ENCODE measurements around the gene ARID3C.
A peak's percentile ranks its signal among the peaks of the same experiment; 100 is the strongest.

ARID3C gene

GRCh38 chr9:34665067-34665380 lies 36.2 kb upstream of the ARID3C start:
- Histone ChIP-seq H3K9ac (ENCODE audit: low read length) (peak overlapping the region; percentile 89), H3K14ac (ENCODE audit: low read length in 2 of 2) (peak overlapping the region in 1 of 2 experiments; percentile 55), H2AFZ (ENCODE audit: low read depth, low read length) (peak overlapping the region; percentile 46), H2BK120ac (ENCODE audit: low read depth, low read length) (no peak overlapping the region), H3K9me3 (ENCODE audit: control insufficient read depth, low read length) (no peaks in the 10 kb centered on the region), H4K91ac (ENCODE audit: low read length) (peak overlapping the region; percentile 14), H3K79me1 (replicated peaks; ENCODE audit: low read length, poor library complexity, severe bottlenecking) (peaks cover 22% of the 10 kb centered on the region), H3K27ac (ENCODE audit: low read length, poor library complexity, severe bottlenecking) (peak overlapping the region; percentile 36), H2BK5ac (ENCODE audit: low read depth, low read length, poor library complexity, severe bottlenecking) (no peak overlapping the region), H3K23ac (ENCODE audit: low read length in 2 of 2) (no peak overlapping the region), H2BK15ac (ENCODE audit: low read depth, poor library complexity, severe bottlenecking) (no peak overlapping the region), H3K4ac (ENCODE audit: low read depth in 1 of 2, low read length in 2 of 2) (peak overlapping the region; percentile 42 to 68), H3K36me3 (ENCODE audit: control insufficient read depth in 1 of 2, insufficient read depth in 2 of 2, low read depth in 1 of 2, low read length in 2 of 2) (peaks cover 18 to 44% of the 10 kb centered on the region in 2 experiments), H3K18ac (ENCODE audit: low read depth in 1 of 2, low read length in 2 of 2) (peak overlapping the region in 1 of 2 experiments; percentile 90), H4K8ac (ENCODE audit: low read length) (peak overlapping the region; percentile 59), H3K4me2 (ENCODE audit: low read length, poor library complexity, severe bottlenecking) (peak overlapping the region; percentile 71), H3K4me1 (ENCODE audit: control insufficient read depth, insufficient read depth, low read depth, low read length) (peaks cover 2% of the 10 kb centered on the region), H3K27me3 (ENCODE audit: control insufficient read depth in 1 of 2, insufficient read depth in 1 of 2, low read length in 2 of 2) (no peaks in the 10 kb centered on the region), H2AK5ac (ENCODE audit: low read length, severe bottlenecking) (no peak overlapping the region), H2BK12ac (ENCODE audit: low read length in 2 of 2) (peak overlapping the region in 1 of 2 experiments; percentile 50), H3K4me3 (ENCODE audit: insufficient read depth in 1 of 2, low read depth in 1 of 2, low read length in 2 of 2) (peak overlapping the region; percentile 60 to 85)
- whole genome bisulfite sequencing = 1% methylated on average over 26 of the region's 26 CpGs
- DNase-seq = no peak

DNA sequence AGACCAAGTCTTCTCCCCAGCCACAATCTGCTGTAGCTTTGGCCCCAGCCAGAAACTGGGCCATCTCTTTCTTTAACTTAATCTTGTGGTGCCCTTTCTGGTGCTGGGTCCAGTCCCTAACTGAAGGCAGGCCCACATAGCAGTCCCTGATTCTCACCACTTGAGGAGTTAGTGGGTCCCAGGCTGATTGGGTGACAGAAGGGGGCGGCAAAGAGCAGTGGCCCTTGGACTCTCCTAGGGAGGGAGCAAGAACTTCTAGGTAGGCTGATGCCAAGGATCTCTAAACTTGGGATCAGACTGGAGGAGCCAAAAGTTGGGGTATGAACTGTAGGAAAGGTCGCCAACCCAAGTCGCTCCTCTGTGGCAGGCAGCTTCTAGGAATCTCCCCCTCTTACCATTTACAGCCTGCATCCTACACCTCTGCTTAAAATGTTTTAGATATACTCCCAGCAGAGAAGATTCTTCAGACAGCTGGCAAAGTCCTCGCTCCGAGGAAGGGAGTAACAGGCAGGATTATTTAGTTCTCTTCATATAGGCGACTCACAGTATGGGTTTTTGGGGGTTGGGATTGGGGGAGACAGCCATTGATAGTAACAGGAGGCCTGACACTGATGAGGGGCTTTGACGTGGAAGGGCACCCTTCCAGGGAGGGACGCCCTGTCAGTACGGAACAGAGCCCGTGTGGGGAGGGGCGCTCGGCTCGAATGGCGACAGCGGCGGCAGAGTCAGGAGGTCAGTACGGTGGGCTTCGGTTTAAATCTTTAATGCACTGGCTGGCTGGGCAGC lies 35.6 kb upstream of the ARID3C start:
- Histone ChIP-seq H4K8ac (ENCODE audit: low read length) (peak overlapping the region; percentile 69), H2AFZ (ENCODE audit: low read depth, low read length) (peak overlapping the region; percentile 46), H3K79me1 (replicated peaks; ENCODE audit: low read length, poor library complexity, severe bottlenecking) (peaks cover 20% of the 10 kb centered on the region), H3K4me1 (ENCODE audit: control insufficient read depth, insufficient read depth, low read depth, low read length) (peaks cover 4% of the 10 kb centered on the region), H3K9ac (ENCODE audit: low read length) (peak overlapping the region; percentile 89), H3K36me3 (ENCODE audit: control insufficient read depth in 1 of 2, insufficient read depth in 2 of 2, low read depth in 1 of 2, low read length in 2 of 2) (peaks cover 19 to 43% of the 10 kb centered on the region in 2 experiments), H3K27me3 (ENCODE audit: control insufficient read depth in 1 of 2, insufficient read depth in 1 of 2, low read length in 2 of 2) (no peaks in the 10 kb centered on the region), H3K4me2 (ENCODE audit: low read length, poor library complexity, severe bottlenecking) (peak overlapping the region; percentile 71), H3K9me3 (ENCODE audit: control insufficient read depth, low read length) (no peaks in the 10 kb centered on the region), H4K91ac (ENCODE audit: low read length) (peak overlapping the region; percentile 56), H3K4me3 (ENCODE audit: insufficient read depth in 1 of 2, low read depth in 1 of 2, low read length in 2 of 2) (peak overlapping the region; percentile 60 to 85), H3K14ac (ENCODE audit: low read length in 2 of 2) (peak overlapping the region in 1 of 2 experiments; percentile 30), H2BK12ac (ENCODE audit: low read length in 2 of 2) (peak overlapping the region; percentile 18 to 50), H2BK15ac (ENCODE audit: low read depth, poor library complexity, severe bottlenecking) (no peak overlapping the region), H3K18ac (ENCODE audit: low read depth in 1 of 2, low read length in 2 of 2) (peak overlapping the region; percentile 58 to 90), H3K4ac (ENCODE audit: low read depth in 1 of 2, low read length in 2 of 2) (peak overlapping the region; percentile 42 to 68), H2BK120ac (ENCODE audit: low read depth, low read length) (no peak overlapping the region), H2BK5ac (ENCODE audit: low read depth, low read length, poor library complexity, severe bottlenecking) (no peak overlapping the region), H2AK5ac (ENCODE audit: low read length, severe bottlenecking) (no peak overlapping the region), H3K23ac (ENCODE audit: low read length in 2 of 2) (no peak overlapping the region), H3K27ac (ENCODE audit: low read length, poor library complexity, severe bottlenecking) (peak overlapping the region; percentile 49)
- 8% methylated on average over 17 of the region's 18 CpGs for WGBS
- peak; percentile 85 for DNase-seq

DNA sequence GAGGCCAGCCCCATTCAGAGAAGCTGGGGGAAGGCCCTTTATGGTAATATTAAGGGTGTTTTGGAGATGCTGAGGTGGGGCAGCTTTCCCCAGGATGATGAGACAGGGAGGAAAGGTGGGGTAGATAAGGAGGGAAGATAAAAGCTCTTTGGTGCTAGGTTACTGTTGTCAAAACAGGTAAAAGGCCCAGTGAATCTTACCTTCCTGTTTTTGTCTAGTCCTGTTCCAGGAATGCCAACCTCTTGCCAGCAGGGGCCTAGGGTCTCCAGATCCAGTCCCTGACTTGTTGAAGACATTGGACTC lies 34.4 kb upstream of the ARID3C start:
- Histone ChIP-seq H3K27me3 (ENCODE audit: control insufficient read depth in 1 of 2, insufficient read depth in 1 of 2, low read length in 2 of 2) (no peaks in the 10 kb centered on the region), H3K9ac (ENCODE audit: low read length) (no peak overlapping the region)

GRCh38 chr9:34662526-34663302 lies 33.8 kb upstream of the ARID3C start, which contains the start of gene CCL27:
Gene CCL27, minus strand, starts transcription at chr9:34662657. Its CDS starts 24 bp downstream, at chr9:34662633.
- no peaks in the 10 kb centered on the region for H3K9me3 ChIP-seq (ENCODE audit: control insufficient read depth, low read length)
- H3K4me3 ChIP-seq (ENCODE audit: insufficient read depth in 1 of 2, low read depth in 1 of 2, low read length in 2 of 2) = no peak within 1 kb of the TSS
- H3K4me1 ChIP-seq (ENCODE audit: control insufficient read depth, insufficient read depth, low read depth, low read length) = peaks cover 6% of the 10 kb centered on the region
- H2BK120ac ChIP-seq (ENCODE audit: low read depth, low read length) = no peak within 1 kb of the TSS
- no peak within 1 kb of the TSS for H3K27ac ChIP-seq (ENCODE audit: low read length, poor library complexity, severe bottlenecking)
- H2BK15ac ChIP-seq (ENCODE audit: low read depth, poor library complexity, severe bottlenecking) = no peak within 1 kb of the TSS
- H2BK5ac ChIP-seq (ENCODE audit: low read depth, low read length, poor library complexity, severe bottlenecking) = no peak within 1 kb of the TSS
- H4K8ac ChIP-seq (ENCODE audit: low read length) = no peak within 1 kb of the TSS
- H3K4ac ChIP-seq (ENCODE audit: low read depth in 1 of 2, low read length in 2 of 2) = no peak within 1 kb of the TSS
- no peak within 1 kb of the TSS for H3K4me2 ChIP-seq (ENCODE audit: low read length, poor library complexity, severe bottlenecking)
- H3K23ac ChIP-seq (ENCODE audit: low read length in 2 of 2) = peak within 1 kb of the TSS in 1 of 2 experiments; percentile 11
- no peak within 1 kb of the TSS for H2BK12ac ChIP-seq (ENCODE audit: low read length in 2 of 2)
- no peak within 1 kb of the TSS for H2AFZ ChIP-seq (ENCODE audit: low read depth, low read length)
- DNase-seq = no peak
- H3K79me1 ChIP-seq (replicated peaks; ENCODE audit: low read length, poor library complexity, severe bottlenecking) = peaks cover 11% of the 10 kb centered on the region
- no peaks in the 10 kb centered on the region for H3K27me3 ChIP-seq (ENCODE audit: control insufficient read depth in 1 of 2, insufficient read depth in 1 of 2, low read length in 2 of 2)
- H3K14ac ChIP-seq (ENCODE audit: low read length in 2 of 2) = no peak within 1 kb of the TSS
- no peak within 1 kb of the TSS for H3K9ac ChIP-seq (ENCODE audit: low read length)
- WGBS = 96% methylated on average over 3 of the region's 4 CpGs
- H3K18ac ChIP-seq (ENCODE audit: low read depth in 1 of 2, low read length in 2 of 2) = no peak within 1 kb of the TSS
- H2AK5ac ChIP-seq (ENCODE audit: low read length, severe bottlenecking) = no peak within 1 kb of the TSS
- H4K91ac ChIP-seq (ENCODE audit: low read length) = no peak within 1 kb of the TSS
- peaks cover 12 to 26% of the 10 kb centered on the region in 2 experiments for H3K36me3 ChIP-seq (ENCODE audit: control insufficient read depth in 1 of 2, insufficient read depth in 2 of 2, low read depth in 1 of 2, low read length in 2 of 2)

More for the DNA sequence above, 34.4 kb upstream of the ARID3C start:
- no peak overlapping the region for H2AFZ ChIP-seq (ENCODE audit: low read depth, low read length)
- no peak overlapping the region for H4K8ac ChIP-seq (ENCODE audit: low read length)
- H3K9me3 ChIP-seq (ENCODE audit: control insufficient read depth, low read length) = no peaks in the 10 kb centered on the region
- H3K79me1 ChIP-seq (replicated peaks; ENCODE audit: low read length, poor library complexity, severe bottlenecking) = peaks cover 15% of the 10 kb centered on the region
- H3K4ac ChIP-seq (ENCODE audit: low read depth in 1 of 2, low read length in 2 of 2) = no peak overlapping the region
- no peak overlapping the region for H4K91ac ChIP-seq (ENCODE audit: low read length)
- no peak overlapping the region for H3K27ac ChIP-seq (ENCODE audit: low read length, poor library complexity, severe bottlenecking)
- no peak overlapping the region for H3K4me2 ChIP-seq (ENCODE audit: low read length, poor library complexity, severe bottlenecking)
- no peak overlapping the region for H3K14ac ChIP-seq (ENCODE audit: low read length in 2 of 2)
- H3K4me3 ChIP-seq (ENCODE audit: insufficient read depth in 1 of 2, low read depth in 1 of 2, low read length in 2 of 2) = no peak overlapping the region
- no peak overlapping the region for H2AK5ac ChIP-seq (ENCODE audit: low read length, severe bottlenecking)
- no peak overlapping the region for H2BK5ac ChIP-seq (ENCODE audit: low read depth, low read length, poor library complexity, severe bottlenecking)
- H2BK12ac ChIP-seq (ENCODE audit: low read length in 2 of 2) = no peak overlapping the region
- no peak overlapping the region for H3K23ac ChIP-seq (ENCODE audit: low read length in 2 of 2)
- H3K36me3 ChIP-seq (ENCODE audit: control insufficient read depth in 1 of 2, insufficient read depth in 2 of 2, low read depth in 1 of 2, low read length in 2 of 2) = peaks cover 15 to 31% of the 10 kb centered on the region in 2 experiments
- H2BK120ac ChIP-seq (ENCODE audit: low read depth, low read length) = no peak overlapping the region
- no peak overlapping the region for H2BK15ac ChIP-seq (ENCODE audit: low read depth, poor library complexity, severe bottlenecking)
- peaks cover 6% of the 10 kb centered on the region for H3K4me1 ChIP-seq (ENCODE audit: control insufficient read depth, insufficient read depth, low read depth, low read length)
- no peak overlapping the region for H3K18ac ChIP-seq (ENCODE audit: low read depth in 1 of 2, low read length in 2 of 2)
- no peak for DNase-seq
